ENCODE measurements around the gene CYB5R2. TPM values are rescaled to one million over a fixed set of nuclear protein-coding genes. Genes with fewer than 3 reads are reported as not detected.

CYB5R2 gene
- total and polyA plus RNA-seq, 2 donors (not counting 1 experiment from before 2014, with no cell fraction given), result 16.2 to 22.5 TPM

DNA sequence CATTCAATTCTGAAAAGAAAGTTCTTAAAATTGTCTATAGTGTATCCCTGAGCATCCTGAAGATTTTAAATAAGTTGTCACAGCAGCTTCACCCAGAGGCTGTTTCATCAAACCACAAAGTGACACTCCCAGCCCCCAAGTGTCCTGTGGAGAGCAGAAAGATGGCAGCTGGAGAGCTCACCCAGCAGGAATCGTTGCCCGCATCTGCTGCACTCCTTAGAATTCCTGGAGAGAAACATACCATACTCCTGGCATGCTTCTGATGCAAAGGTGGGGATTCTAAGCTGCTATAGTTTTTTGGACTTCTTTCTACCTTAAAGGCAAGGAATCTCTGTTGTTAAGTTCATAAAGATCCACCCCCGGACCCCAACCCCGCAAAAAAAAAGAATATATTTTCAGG is 13.5 kb upstream of the CYB5R2 start:
- H3K27me3 ChIP-seq (ENCODE audit: control insufficient read depth, insufficient read depth, low read length), result peaks cover 2% of the 10 kb centered on the region
- no peak overlapping the region for H2AFZ ChIP-seq (ENCODE audit: low read length)
- H3K79me2 ChIP-seq (ENCODE audit: control insufficient read depth, insufficient read depth, low read length), result no peaks in the 10 kb centered on the region
- H3K9ac ChIP-seq (ENCODE audit: insufficient read depth, low read length), result no peak overlapping the region
- no peaks in the 10 kb centered on the region for H3K36me3 ChIP-seq (ENCODE audit: control insufficient read depth, insufficient read depth, low read length)
- no peak for DNase-seq (ENCODE audit: low read depth in 2 of 2)
- H3K4me2 ChIP-seq (ENCODE audit: extremely low read depth, insufficient read depth, low read length), result no peak overlapping the region
- TF ChIP-seq, protein P1, sequence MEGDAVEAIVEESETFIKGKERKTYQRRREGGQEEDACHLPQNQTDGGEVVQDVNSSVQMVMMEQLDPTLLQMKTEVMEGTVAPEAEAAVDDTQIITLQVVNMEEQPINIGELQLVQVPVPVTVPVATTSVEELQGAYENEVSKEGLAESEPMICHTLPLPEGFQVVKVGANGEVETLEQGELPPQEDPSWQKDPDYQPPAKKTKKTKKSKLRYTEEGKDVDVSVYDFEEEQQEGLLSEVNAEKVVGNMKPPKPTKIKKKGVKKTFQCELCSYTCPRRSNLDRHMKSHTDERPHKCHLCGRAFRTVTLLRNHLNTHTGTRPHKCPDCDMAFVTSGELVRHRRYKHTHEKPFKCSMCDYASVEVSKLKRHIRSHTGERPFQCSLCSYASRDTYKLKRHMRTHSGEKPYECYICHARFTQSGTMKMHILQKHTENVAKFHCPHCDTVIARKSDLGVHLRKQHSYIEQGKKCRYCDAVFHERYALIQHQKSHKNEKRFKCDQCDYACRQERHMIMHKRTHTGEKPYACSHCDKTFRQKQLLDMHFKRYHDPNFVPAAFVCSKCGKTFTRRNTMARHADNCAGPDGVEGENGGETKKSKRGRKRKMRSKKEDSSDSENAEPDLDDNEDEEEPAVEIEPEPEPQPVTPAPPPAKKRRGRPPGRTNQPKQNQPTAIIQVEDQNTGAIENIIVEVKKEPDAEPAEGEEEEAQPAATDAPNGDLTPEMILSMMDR (conservative IDR thresholded peaks at IDR 0.05 in 1 of 2, IDR thresholded peaks at IDR 0.05 in 1 of 2; ENCODE audit: low read depth in 1 of 2, low read length in 2 of 2), result no peak
- TF ChIP-seq EZH2 (IDR thresholded peaks at IDR 0.05; ENCODE audit: low read length, missing control alignments), result no peak
- no peaks in the 10 kb centered on the region for H3K4me1 ChIP-seq (ENCODE audit: control insufficient read depth, extremely low read depth, insufficient read depth, low read length)
- no peak overlapping the region for H3K27ac ChIP-seq (ENCODE audit: insufficient read depth, low read length)
- no peaks in the 10 kb centered on the region for H3K9me3 ChIP-seq (ENCODE audit: control insufficient read depth, insufficient read depth, low read depth, low read length)
- H3K4me3 ChIP-seq (replicated peaks in 1 of 4; ENCODE audit: control extremely low read depth in 1 of 4, insufficient read depth in 1 of 4, low read depth in 3 of 4, low read length in 4 of 4), result no peak overlapping the region
- no peaks in the 10 kb centered on the region for H4K20me1 ChIP-seq (ENCODE audit: control insufficient read depth, extremely low read depth, insufficient read depth, low read length)

DNA sequence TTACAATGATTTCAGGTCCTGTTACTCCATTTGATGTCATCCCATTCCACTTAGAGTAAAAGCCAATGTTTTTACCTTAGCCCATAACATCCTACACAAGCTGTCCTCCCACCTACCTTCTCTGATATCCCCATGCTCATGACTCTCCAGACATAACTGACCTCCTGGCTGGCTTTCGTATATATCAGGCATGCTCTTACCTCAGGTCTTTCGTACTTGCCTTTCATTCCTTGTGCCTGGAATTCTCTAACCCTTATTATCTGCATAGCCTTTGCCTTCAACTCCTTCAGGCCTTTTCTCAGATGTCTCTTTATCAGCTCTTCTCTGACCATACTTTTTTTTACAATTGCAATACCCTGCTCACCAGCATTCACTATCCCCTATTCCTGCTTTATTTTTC is 10.3 kb upstream of the CYB5R2 start:
- H3K9me3 ChIP-seq (ENCODE audit: control insufficient read depth, insufficient read depth, low read depth, low read length), result no peaks in the 10 kb centered on the region

DNA sequence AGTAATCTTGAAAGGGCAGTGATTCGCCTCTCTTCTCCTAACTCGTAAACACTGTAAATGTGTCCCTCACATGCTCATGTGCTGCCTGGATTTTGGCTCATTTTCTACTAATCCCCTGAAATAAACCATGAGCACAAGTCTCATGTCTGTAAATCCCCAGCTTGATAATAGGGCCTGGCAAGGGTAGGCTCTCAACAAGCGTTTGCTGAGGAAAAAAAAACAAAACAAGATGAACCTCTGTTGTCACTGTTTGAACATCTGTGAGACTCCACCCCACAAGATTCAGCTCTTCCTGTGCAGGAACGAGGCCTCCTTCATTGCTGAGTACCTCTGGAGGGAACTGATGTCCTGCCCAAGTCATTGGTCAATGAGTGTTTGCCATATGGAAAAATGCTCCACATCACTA is 4.5 kb upstream of the CYB5R2 start:
- Histone ChIP-seq H2AFZ (ENCODE audit: low read length) (no peak overlapping the region), H3K9ac (ENCODE audit: insufficient read depth, low read length) (no peak overlapping the region), H3K79me2 (ENCODE audit: control insufficient read depth, insufficient read depth, low read length) (no peaks in the 10 kb centered on the region), H3K4me2 (ENCODE audit: extremely low read depth, insufficient read depth, low read length) (no peak overlapping the region), H3K9me3 (ENCODE audit: control insufficient read depth, insufficient read depth, low read depth, low read length) (no peaks in the 10 kb centered on the region), H4K20me1 (ENCODE audit: control insufficient read depth, extremely low read depth, insufficient read depth, low read length) (no peaks in the 10 kb centered on the region), H3K4me1 (ENCODE audit: control insufficient read depth, extremely low read depth, insufficient read depth, low read length) (no peaks in the 10 kb centered on the region), H3K27me3 (ENCODE audit: control insufficient read depth, insufficient read depth, low read length) (no peaks in the 10 kb centered on the region), H3K4me3 (replicated peaks in 1 of 4; ENCODE audit: control extremely low read depth in 1 of 4, insufficient read depth in 1 of 4, low read depth in 3 of 4, low read length in 4 of 4) (no peak overlapping the region), H3K36me3 (ENCODE audit: control insufficient read depth, insufficient read depth, low read length) (no peaks in the 10 kb centered on the region), H3K27ac (ENCODE audit: insufficient read depth, low read length) (no peak overlapping the region)
- DNase-seq (ENCODE audit: low read depth in 2 of 2), result no peak
- TF ChIP-seq EZH2 (IDR thresholded peaks at IDR 0.05; ENCODE audit: low read length, missing control alignments), result no peak
- TF ChIP-seq, protein P1 (conservative IDR thresholded peaks at IDR 0.05 in 1 of 2, IDR thresholded peaks at IDR 0.05 in 1 of 2; ENCODE audit: low read depth in 1 of 2, low read length in 2 of 2), result no peak

More for the DNA sequence above, 10.3 kb upstream of the CYB5R2 start:
- Histone ChIP-seq H3K36me3 (ENCODE audit: control insufficient read depth, insufficient read depth, low read length) (no peaks in the 10 kb centered on the region), H3K27ac (ENCODE audit: insufficient read depth, low read length) (no peak overlapping the region), H3K27me3 (ENCODE audit: control insufficient read depth, insufficient read depth, low read length) (no peaks in the 10 kb centered on the region), H3K4me1 (ENCODE audit: control insufficient read depth, extremely low read depth, insufficient read depth, low read length) (no peaks in the 10 kb centered on the region), H3K9ac (ENCODE audit: insufficient read depth, low read length) (no peak overlapping the region), H3K4me2 (ENCODE audit: extremely low read depth, insufficient read depth, low read length) (no peak overlapping the region), H2AFZ (ENCODE audit: low read length) (no peak overlapping the region), H3K79me2 (ENCODE audit: control insufficient read depth, insufficient read depth, low read length) (no peaks in the 10 kb centered on the region), H4K20me1 (ENCODE audit: control insufficient read depth, extremely low read depth, insufficient read depth, low read length) (no peaks in the 10 kb centered on the region), H3K4me3 (replicated peaks in 1 of 4; ENCODE audit: control extremely low read depth in 1 of 4, insufficient read depth in 1 of 4, low read depth in 3 of 4, low read length in 4 of 4) (no peak overlapping the region)
- TF ChIP-seq, protein P1 (conservative IDR thresholded peaks at IDR 0.05 in 1 of 2, IDR thresholded peaks at IDR 0.05 in 1 of 2; ENCODE audit: low read depth in 1 of 2, low read length in 2 of 2), result no peak
- TF ChIP-seq EZH2 (IDR thresholded peaks at IDR 0.05; ENCODE audit: low read length, missing control alignments), result no peak
- no peak for DNase-seq (ENCODE audit: low read depth in 2 of 2)

Data from fibroblast of lung (primary cell).